SK-MEL-5 (cell line): ENCODE results near the gene TPP1. TPM values are rescaled to one million over a fixed set of nuclear protein-coding genes. Genes with fewer than 3 reads are reported as not detected.
A peak's percentile ranks its signal among the peaks of the same experiment; 100 is the strongest.

Experiments used
- DNase-seq: peaks from one replicate; pipeline ENCODE4 v3.0.0-alpha.2; 2016; ENCODE audit warnings: low read depth, low spot score
- in situ Hi-C: cut with HindIII; loops from 2 replicates; pipeline ENCODE4 v1.10.0; 2016; ENCODE audit warnings: low sequenced_read_pairs, high pct_unique_total_duplicates, low pct_unique_long_range_greater_than_20kb
- total RNA-seq: library from RNA; depleted of rRNA; stranded (reverse); fragments of >200 nt; shearing (Covaris generic); gene quantifications from 2 replicates; pipeline ENCODE4 v1.2.3, GENCODE V29; 2014

The TPP1 gene
- total RNA-seq, 1 experiment from 2014 or later: 84.3 TPM

- no peak for DNase-seq
- in situ Hi-C loops: no loop called here
Observed at GRCh38 chr11:6650980-6651379, 31.8 kb upstream of the TPP1 start.

- no peak for DNase-seq
- in situ Hi-C loops: no loop called here
Observed at GRCh38 chr11:6650104-6650503, 30.9 kb upstream of the TPP1 start.

- in situ Hi-C loops: no loop called here
Observed at GRCh38 chr11:6648501-6648900, 29.3 kb upstream of the TPP1 start.

GRCh38 chr11:6647836-6648235, 28.6 kb upstream of the TPP1 start:
- in situ Hi-C loops: no loop called here
- DNase-seq: no peak

More at GRCh38 chr11:6648501-6648900, 29.3 kb upstream of the TPP1 start:
- no peak for DNase-seq

- in situ Hi-C loops: no loop called here
- no peak for DNase-seq
Observed at GRCh38 chr11:6646918-6647679, 27.9 kb upstream of the TPP1 start.

GRCh38 chr11:6646576-6646917, 27.3 kb upstream of the TPP1 start:
- in situ Hi-C loops: no loop called here
- DNase-seq: no peak

GRCh38 chr11:6646071-6646470, 26.8 kb upstream of the TPP1 start:
- in situ Hi-C loops: no loop called here
- DNase-seq: no peak

GRCh38 chr11:6642957-6643356, 23.7 kb upstream of the TPP1 start:
- in situ Hi-C loops: no loop called here
- DNase-seq: no peak

GRCh38 chr11:6640985-6641701, 21.9 kb upstream of the TPP1 start:
- no peak for DNase-seq
- in situ Hi-C loops: no loop called here

- in situ Hi-C loops: no loop called here
- no peak for DNase-seq
Observed at GRCh38 chr11:6640036-6640984, 21.1 kb upstream of the TPP1 start.

GRCh38 chr11:6638429-6638828, 19.2 kb upstream of the TPP1 start:
- in situ Hi-C loops: no loop called here
- peak; percentile 36 for DNase-seq

GRCh38 chr11:6637871-6638270, 18.6 kb upstream of the TPP1 start:
- in situ Hi-C loops: no loop called here
- DNase-seq: no peak

GRCh38 chr11:6636480-6636879, 17.3 kb upstream of the TPP1 start:
- DNase-seq: no peak
- in situ Hi-C loops: no loop called here

GRCh38 chr11:6635082-6635932, 16.1 kb upstream of the TPP1 start:
- peak; percentile 75 for DNase-seq
- in situ Hi-C loops: no loop called here

GRCh38 chr11:6634534-6634933, 15.3 kb upstream of the TPP1 start:
- in situ Hi-C loops: no loop called here
- DNase-seq: no peak

- in situ Hi-C loops: no loop called here
- no peak for DNase-seq
Observed at GRCh38 chr11:6633422-6634408, 14.5 kb upstream of the TPP1 start.
